ENCODE measurements around the gene AADACL2. TPM values are rescaled to one million over a fixed set of nuclear protein-coding genes. Genes with fewer than 3 reads are reported as not detected.
A peak's percentile ranks its signal among the peaks of the same experiment; 100 is the strongest.

Gene AADACL2
- polyA plus RNA-seq, 2 of the 4 experiments (the other 2 are of a cell fraction): not detected

GRCh38 chr3:151775314-151776258, 41.9 kb downstream of the AADACL2 start:
- CTCF ChIA-PET: interaction anchor here (0.5 kb wide), 1 partner anchor 27 kb away, joined by 3 read pairs; no protein-coding TSS in a partner anchor
- Histone ChIP-seq H3K27ac (peak overlapping the region; percentile 1 to 41; a peak in 2 of 6 replicates), H3K9me3 (no peaks in the 10 kb centered on the region), H3K4me2 (peak overlapping the region; percentile 18), H3K4me3 (no peak overlapping the region), H3K4me1 (peaks cover 75% of the 10 kb centered on the region)
- DNase-seq (ENCODE audit: low read depth in 1 of 2, low spot score in 1 of 2): no peak
- no peak for TF ChIP-seq NPAS2 (CRISPR knock-in tag; IDR thresholded peaks at IDR 0.05; ENCODE audit: borderline replicate concordance)
- peak; percentile 85 for TF ChIP-seq HOXA7 (CRISPR knock-in tag; IDR thresholded peaks at IDR 0.05)
- peak; percentile 70; the same call in 1 of the 2 replicates for TF ChIP-seq TP53 (CRISPR knock-in tag; IDR thresholded peaks at IDR 0.05)
- peak; percentile 63; the same call in 1 of the 2 replicates for TF ChIP-seq HMGXB4 (CRISPR knock-in tag; IDR thresholded peaks at IDR 0.05; ENCODE audit: borderline replicate concordance)
- TF ChIP-seq, protein P1, sequence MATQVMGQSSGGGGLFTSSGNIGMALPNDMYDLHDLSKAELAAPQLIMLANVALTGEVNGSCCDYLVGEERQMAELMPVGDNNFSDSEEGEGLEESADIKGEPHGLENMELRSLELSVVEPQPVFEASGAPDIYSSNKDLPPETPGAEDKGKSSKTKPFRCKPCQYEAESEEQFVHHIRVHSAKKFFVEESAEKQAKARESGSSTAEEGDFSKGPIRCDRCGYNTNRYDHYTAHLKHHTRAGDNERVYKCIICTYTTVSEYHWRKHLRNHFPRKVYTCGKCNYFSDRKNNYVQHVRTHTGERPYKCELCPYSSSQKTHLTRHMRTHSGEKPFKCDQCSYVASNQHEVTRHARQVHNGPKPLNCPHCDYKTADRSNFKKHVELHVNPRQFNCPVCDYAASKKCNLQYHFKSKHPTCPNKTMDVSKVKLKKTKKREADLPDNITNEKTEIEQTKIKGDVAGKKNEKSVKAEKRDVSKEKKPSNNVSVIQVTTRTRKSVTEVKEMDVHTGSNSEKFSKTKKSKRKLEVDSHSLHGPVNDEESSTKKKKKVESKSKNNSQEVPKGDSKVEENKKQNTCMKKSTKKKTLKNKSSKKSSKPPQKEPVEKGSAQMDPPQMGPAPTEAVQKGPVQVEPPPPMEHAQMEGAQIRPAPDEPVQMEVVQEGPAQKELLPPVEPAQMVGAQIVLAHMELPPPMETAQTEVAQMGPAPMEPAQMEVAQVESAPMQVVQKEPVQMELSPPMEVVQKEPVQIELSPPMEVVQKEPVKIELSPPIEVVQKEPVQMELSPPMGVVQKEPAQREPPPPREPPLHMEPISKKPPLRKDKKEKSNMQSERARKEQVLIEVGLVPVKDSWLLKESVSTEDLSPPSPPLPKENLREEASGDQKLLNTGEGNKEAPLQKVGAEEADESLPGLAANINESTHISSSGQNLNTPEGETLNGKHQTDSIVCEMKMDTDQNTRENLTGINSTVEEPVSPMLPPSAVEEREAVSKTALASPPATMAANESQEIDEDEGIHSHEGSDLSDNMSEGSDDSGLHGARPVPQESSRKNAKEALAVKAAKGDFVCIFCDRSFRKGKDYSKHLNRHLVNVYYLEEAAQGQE (IDR thresholded peaks at IDR 0.05): no peak
- TF ChIP-seq, protein P2, sequence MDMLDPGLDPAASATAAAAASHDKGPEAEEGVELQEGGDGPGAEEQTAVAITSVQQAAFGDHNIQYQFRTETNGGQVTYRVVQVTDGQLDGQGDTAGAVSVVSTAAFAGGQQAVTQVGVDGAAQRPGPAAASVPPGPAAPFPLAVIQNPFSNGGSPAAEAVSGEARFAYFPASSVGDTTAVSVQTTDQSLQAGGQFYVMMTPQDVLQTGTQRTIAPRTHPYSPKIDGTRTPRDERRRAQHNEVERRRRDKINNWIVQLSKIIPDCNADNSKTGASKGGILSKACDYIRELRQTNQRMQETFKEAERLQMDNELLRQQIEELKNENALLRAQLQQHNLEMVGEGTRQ (IDR thresholded peaks at IDR 0.05): no peak
- no peak for TF ChIP-seq KDM5A (IDR thresholded peaks at IDR 0.05)
- TF ChIP-seq ZNF302 (CRISPR knock-in tag; IDR thresholded peaks at IDR 0.05): 0 out of 2 replicates have a peak, but pooled peaks have one; percentile 17
- TF ChIP-seq MAFK (IDR thresholded peaks at IDR 0.05; ENCODE audit: partially characterized antibody): peak; percentile 75
- no peak for TF ChIP-seq SMC3 (IDR thresholded peaks at IDR 0.05)
- TF ChIP-seq, protein P3, sequence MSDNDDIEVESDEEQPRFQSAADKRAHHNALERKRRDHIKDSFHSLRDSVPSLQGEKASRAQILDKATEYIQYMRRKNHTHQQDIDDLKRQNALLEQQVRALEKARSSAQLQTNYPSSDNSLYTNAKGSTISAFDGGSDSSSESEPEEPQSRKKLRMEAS (IDR thresholded peaks at IDR 0.05): no peak
- TF ChIP-seq PHF8 (IDR thresholded peaks at IDR 0.05; ENCODE audit: borderline replicate concordance, low read depth): no peak
- peak; percentile 36; the same call in 1 of the 2 replicates for TF ChIP-seq FOSB (CRISPR knock-in tag; IDR thresholded peaks at IDR 0.05)
- peak; percentile 50 for TF ChIP-seq TFCP2L1 (CRISPR knock-in tag; IDR thresholded peaks at IDR 0.05)
- TF ChIP-seq GATA3 (IDR thresholded peaks at IDR 0.05; ENCODE audit: borderline replicate concordance): no peak
- no peak for TF ChIP-seq RFX5 (IDR thresholded peaks at IDR 0.05)
- TF ChIP-seq MYC (IDR thresholded peaks at IDR 0.05; ENCODE audit: borderline replicate concordance, low read length): no peak
- peak; percentile 82 for TF ChIP-seq RARB (CRISPR knock-in tag; IDR thresholded peaks at IDR 0.05)
- no peak for TF ChIP-seq SREBF2 (IDR thresholded peaks at IDR 0.05)
- no peak for TF ChIP-seq JUN (IDR thresholded peaks at IDR 0.05)
- peak; percentile 75; the same call in 1 of the 2 replicates for TF ChIP-seq ZSCAN20 (CRISPR knock-in tag; IDR thresholded peaks at IDR 0.05)
- no peak for TF ChIP-seq EHF (CRISPR knock-in tag; IDR thresholded peaks at IDR 0.05)
- peak; percentile 21 for TF ChIP-seq POLR2AphosphoS2 (conservative IDR thresholded peaks at IDR 0.05; ENCODE audit: low read length)
- TF ChIP-seq FOSL2 (IDR thresholded peaks at IDR 0.05): no peak
- peak; percentile 30; the same call in 1 of the 2 replicates for TF ChIP-seq FOSL2 (CRISPR knock-in tag; IDR thresholded peaks at IDR 0.05)
- TF ChIP-seq CHD2 (IDR thresholded peaks at IDR 0.05; ENCODE audit: low read length, partially characterized antibody): no peak
- ATAC-seq: no peak
- POLR2A ChIA-PET: no interaction called here
- no peak for FAIRE-seq
- 87% methylated on average over 4 of the region's 4 CpGs for WGBS (ENCODE audit: missing lambda C conversion rate)

All from A549 (cell line).